GM10266 (cell line): ENCODE data around the gene NEK6.

Experiments
- DNase-seq: peaks from one replicate; pipeline ENCODE4 v3.0.0; 2012; ENCODE audit errors: extremely low spot score
- TF ChIP-seq, protein P1 (sequence below): IDR thresholded peaks from 2 replicates; pipeline ENCODE4 v1.5.1; 2012; ENCODE audit warnings: mild to moderate bottlenecking, low read depth; ENCODE audit not compliant: control insufficient read depth, insufficient read depth; ENCODE audit errors: missing control alignments

The NEK6 gene

GRCh38 chr9:124348831-124349230 lies 91.1 kb downstream of the NEK6 start:
- no peak for DNase-seq
- TF ChIP-seq, protein P1, sequence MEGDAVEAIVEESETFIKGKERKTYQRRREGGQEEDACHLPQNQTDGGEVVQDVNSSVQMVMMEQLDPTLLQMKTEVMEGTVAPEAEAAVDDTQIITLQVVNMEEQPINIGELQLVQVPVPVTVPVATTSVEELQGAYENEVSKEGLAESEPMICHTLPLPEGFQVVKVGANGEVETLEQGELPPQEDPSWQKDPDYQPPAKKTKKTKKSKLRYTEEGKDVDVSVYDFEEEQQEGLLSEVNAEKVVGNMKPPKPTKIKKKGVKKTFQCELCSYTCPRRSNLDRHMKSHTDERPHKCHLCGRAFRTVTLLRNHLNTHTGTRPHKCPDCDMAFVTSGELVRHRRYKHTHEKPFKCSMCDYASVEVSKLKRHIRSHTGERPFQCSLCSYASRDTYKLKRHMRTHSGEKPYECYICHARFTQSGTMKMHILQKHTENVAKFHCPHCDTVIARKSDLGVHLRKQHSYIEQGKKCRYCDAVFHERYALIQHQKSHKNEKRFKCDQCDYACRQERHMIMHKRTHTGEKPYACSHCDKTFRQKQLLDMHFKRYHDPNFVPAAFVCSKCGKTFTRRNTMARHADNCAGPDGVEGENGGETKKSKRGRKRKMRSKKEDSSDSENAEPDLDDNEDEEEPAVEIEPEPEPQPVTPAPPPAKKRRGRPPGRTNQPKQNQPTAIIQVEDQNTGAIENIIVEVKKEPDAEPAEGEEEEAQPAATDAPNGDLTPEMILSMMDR, result no peak

DNA sequence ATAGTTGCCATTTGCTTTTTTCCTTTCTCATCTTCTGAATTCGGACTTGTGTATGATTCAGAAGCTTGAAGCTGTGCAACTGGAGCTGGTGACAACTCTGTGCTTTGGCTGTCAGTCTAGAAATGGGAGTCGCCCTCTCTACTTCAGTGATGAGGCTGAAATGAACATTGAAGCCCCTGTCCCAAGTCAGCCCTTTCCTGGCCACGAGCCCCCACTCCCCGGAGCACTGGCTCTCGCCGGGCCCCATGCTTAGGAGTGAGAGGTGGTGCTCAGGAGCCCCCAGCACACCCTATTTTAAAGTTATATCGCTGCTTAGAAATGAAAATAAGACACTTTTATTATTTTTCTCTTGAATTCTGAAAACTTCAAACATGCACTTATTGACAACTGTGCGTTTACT lies 91.5 kb downstream of the NEK6 start:
- TF ChIP-seq, protein P1, result no peak
- DNase-seq, result no peak

- TF ChIP-seq, protein P1, result no peak
- no peak for DNase-seq
Observed at GRCh38 chr9:124349675-124350493, 92.1 kb downstream of the NEK6 start.

DNA sequence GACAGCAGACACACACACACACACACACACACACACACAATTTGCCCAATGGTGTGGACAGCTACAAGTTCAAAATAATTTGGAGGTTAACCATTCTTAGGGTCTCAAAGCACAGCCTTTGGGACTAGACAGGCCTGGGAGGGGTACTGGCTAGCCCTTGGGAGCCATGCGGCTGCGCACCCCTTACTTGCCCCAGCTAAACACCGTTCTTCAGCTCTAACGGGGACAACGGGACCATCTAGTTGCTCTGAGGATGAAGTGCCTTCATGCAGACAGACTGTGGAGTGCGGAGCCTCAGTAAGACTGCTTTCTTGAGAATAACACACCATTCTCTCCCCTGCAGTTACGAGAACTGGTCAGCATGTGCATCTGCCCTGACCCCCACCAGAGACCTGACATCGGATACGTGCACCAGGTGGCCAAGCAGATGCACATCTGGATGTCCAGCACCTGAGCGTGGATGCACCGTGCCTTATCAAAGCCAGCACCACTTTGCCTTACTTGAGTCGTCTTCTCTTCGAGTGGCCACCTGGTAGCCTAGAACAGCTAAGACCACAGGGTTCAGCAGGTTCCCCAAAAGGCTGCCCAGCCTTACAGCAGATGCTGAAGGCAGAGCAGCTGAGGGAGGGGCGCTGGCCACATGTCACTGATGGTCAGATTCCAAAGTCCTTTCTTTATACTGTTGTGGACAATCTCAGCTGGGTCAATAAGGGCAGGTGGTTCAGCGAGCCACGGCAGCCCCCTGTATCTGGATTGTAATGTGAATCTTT lies 92.9 kb downstream of the NEK6 start:
- TF ChIP-seq, protein P1, result no peak

DNA sequence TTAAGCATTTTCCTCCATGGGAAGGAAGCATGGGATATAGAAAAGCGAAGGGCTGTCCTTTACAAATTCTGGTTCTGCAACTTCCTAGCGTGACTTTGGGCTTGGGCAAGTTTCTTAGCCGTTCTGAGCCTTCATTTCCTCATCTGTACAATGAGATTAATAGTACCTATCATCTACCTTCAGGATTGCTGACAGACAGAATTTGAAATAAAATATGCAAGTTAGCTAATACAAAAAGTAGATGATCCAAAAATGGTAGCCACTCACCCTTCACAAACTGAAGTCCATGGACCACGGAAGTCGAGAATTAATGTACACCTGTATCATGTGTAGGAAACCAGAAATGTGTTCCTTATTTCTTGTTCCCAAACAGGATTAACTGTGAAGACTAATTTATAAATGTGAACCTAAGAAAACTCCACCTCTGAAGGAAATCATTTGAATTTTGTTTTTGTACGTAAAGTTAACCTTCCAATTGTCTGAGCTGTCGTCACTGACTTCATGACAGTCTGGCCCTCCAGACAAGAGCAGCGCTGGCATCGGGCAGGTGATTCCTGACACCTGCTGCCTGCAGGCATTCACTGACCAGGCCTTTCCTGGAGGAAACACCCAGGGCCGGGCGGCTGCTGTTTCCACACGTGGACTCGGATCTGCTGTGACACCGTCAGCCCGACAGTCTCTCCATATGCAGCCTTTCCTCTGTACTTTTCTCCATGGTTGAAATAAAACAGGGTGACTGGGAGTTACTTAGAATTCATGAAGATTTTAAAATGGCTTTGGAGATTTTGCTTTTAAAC lies 94.1 kb downstream of the NEK6 start:
- TF ChIP-seq, protein P1, result no peak
- DNase-seq, result no peak

More for the DNA sequence above, 92.9 kb downstream of the NEK6 start:
- DNase-seq, result no peak

DNA sequence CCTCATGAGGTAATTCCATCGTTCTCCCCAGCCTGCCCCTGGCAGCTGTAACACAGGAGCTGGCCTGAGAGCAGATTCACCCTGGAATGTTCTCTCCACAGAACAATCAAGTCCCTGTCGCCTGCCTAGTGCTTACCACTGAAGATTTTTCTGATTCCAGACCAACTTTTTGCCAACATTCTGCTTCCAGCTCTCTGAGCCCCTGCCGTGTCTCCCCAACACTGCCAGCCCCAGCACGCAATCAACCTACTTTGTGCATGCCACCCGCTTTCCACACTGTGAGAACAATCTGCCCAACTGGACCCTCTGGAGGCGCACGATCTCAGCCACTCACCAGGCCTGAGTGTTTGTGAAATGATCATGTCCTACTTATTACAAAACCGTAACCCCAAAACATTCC lies 94.9 kb downstream of the NEK6 start:
- DNase-seq, result no peak
- TF ChIP-seq, protein P1, result no peak
